Activated CD8-positive, alpha-beta T cell treated with anti-CD3 and anti-CD28 coated beads for 36 hours (primary cell): ENCODE data around the gene PIK3CB. TPM values are rescaled to one million over a fixed set of nuclear protein-coding genes. Genes with fewer than 3 reads are reported as not detected.

Source experiments
- ATAC-seq: fragments of 200-7000 bp; cut with Tn5 transposase; one replicate; pipeline ENCODE4 v1.10.0; 2021; ENCODE audit warnings: mild to moderate bottlenecking, moderate library complexity
- CTCF ChIA-PET: fragments of 350-600 bp; sonication (Branson Sonifier 250); formaldehyde crosslinking; loops from one replicate; lab custom pipeline; 2021; ENCODE audit warnings: antibody characterized with exemption; lab: Charles Lee
- POLR2A ChIA-PET: fragments of 350-600 bp; sonication (Branson Sonifier 250); formaldehyde crosslinking; loops from one replicate; lab custom pipeline; 2021; ENCODE audit warnings: antibody characterized with exemption; lab: Charles Lee
- DNase-seq: peaks from one replicate; pipeline ENCODE4 v3.0.0-alpha.2; 2020
- H3K27ac Mint-ChIP-seq: one replicate; pipeline ENCODE4 v1.8.0; 2021; ENCODE audit warnings: mild to moderate bottlenecking, mixed read lengths
- H3K27me3 Mint-ChIP-seq: one replicate; pipeline ENCODE4 v1.8.0; 2021; ENCODE audit warnings: mixed read lengths
- H3K36me3 Mint-ChIP-seq: one replicate; pipeline ENCODE4 v1.8.0; 2021; ENCODE audit warnings: low read depth, mixed read lengths
- H3K4me1 Mint-ChIP-seq: one replicate; pipeline ENCODE4 v1.8.0; 2021; ENCODE audit warnings: low read depth, mixed read lengths
- H3K4me3 Mint-ChIP-seq: one replicate; pipeline ENCODE4 v1.8.0; 2021; ENCODE audit warnings: mild to moderate bottlenecking, moderate library complexity, mixed read lengths
- H3K9me3 Mint-ChIP-seq: one replicate; pipeline ENCODE4 v1.8.0; 2021; ENCODE audit warnings: mixed read lengths
- CTCF ChIP-seq: fragments of 200-600 bp; IDR thresholded peaks from one replicate; pipeline ENCODE4 v1.8.0; 2022; ENCODE audit warnings: antibody characterized with exemption, mild to moderate bottlenecking
- intact Hi-C: fragments of 100-400 bp; cut with micrococcal nuclease; formaldehyde crosslinking; loops from one replicate; pipeline ENCODE4 v1.10.0; 2022
- total RNA-seq, 2 experiments: library from RNA; stranded (reverse); gene quantifications; one replicate each; pipeline ENCODE4 v1.2.3, GENCODE V29; 2021

Gene PIK3CB
- total RNA-seq, 2 experiments from 2014 or later: 12.4 to 13.4 TPM

GRCh38 chr3:138718849-138719248, 115.9 kb downstream of the PIK3CB start:
- H3K9me3 Mint-ChIP-seq: peaks cover 1% of the 10 kb centered on the region
- ATAC-seq: no peak
- peaks cover 7% of the 10 kb centered on the region for H3K36me3 Mint-ChIP-seq
- intact Hi-C loops: no loop called here
- TF ChIP-seq CTCF: no peak
- H3K27me3 Mint-ChIP-seq: no peaks in the 10 kb centered on the region
- peaks cover 14% of the 10 kb centered on the region for H3K4me1 Mint-ChIP-seq
- H3K4me3 Mint-ChIP-seq: no peak overlapping the region
- H3K27ac Mint-ChIP-seq: no peak overlapping the region
- no peak for DNase-seq
- POLR2A ChIA-PET: no interaction called here
- CTCF ChIA-PET: interaction anchor here (0.9 to 1.8 kb wide), 3 partner anchors 197 to 217 kb away, joined by 4 to 7 read pairs (median 6); no protein-coding TSS in a partner anchor

GRCh38 chr3:138717348-138717747, 117.4 kb downstream of the PIK3CB start:
- Mint-ChIP-seq H3K36me3 (peaks cover 10% of the 10 kb centered on the region), H3K4me3 (no peak overlapping the region), H3K27ac (no peak overlapping the region), H3K27me3 (no peaks in the 10 kb centered on the region), H3K9me3 (peaks cover 1% of the 10 kb centered on the region), H3K4me1 (peaks cover 10% of the 10 kb centered on the region)
- DNase-seq: no peak
- ATAC-seq: no peak
- intact Hi-C loops: no loop called here
- ChIA-PET CTCF (interaction anchor here (1.0 kb wide), 1 partner anchor 17 kb away, joined by 3 read pairs; no protein-coding TSS in a partner anchor), POLR2A (interaction anchor here (0.7 kb wide), 1 partner anchor 521 kb away, joined by 3 read pairs; no protein-coding TSS in a partner anchor)
- no peak for TF ChIP-seq CTCF

- CTCF ChIA-PET: no interaction called here
Observed at GRCh38 chr3:138712086-138712485, 122.6 kb downstream of the PIK3CB start.

DNA sequence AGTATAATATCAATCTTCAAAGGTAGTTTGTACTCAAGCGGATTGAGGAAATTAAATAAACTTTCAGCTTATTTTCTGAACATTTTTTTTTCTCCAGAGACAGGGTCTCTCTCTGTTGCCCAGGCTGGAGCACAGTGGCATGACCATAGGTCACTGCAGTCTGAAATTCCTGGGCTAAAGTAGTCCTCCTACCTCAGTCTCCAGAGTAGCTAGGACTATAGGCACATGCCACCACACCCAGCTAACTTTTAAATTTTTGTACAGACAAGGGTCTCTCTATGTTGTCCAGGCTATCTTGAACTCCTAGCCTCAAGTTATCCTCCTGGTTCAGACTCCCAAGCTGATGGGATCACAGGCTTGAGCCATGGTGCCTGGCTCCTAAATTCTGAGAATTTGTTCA, 129.1 kb downstream of the PIK3CB start:
- Mint-ChIP-seq H3K36me3 (no peaks in the 10 kb centered on the region), H3K9me3 (no peaks in the 10 kb centered on the region), H3K4me3 (no peak overlapping the region), H3K4me1 (no peaks in the 10 kb centered on the region), H3K27ac (no peak overlapping the region), H3K27me3 (no peaks in the 10 kb centered on the region)
- ChIA-PET POLR2A (no interaction called here), CTCF (interaction anchor here (1.0 to 23.4 kb wide), 6 partner anchors 10 to 226 kb away, joined by 3 to 347 read pairs (median 4); no protein-coding TSS in a partner anchor)
- intact Hi-C loops: no loop called here
- no peak for ATAC-seq
- no peak for DNase-seq
- TF ChIP-seq CTCF: no peak

More at GRCh38 chr3:138712086-138712485, 122.6 kb downstream of the PIK3CB start:
- no peak for ATAC-seq
- Mint-ChIP-seq H3K27ac (no peak overlapping the region), H3K36me3 (peaks cover 3% of the 10 kb centered on the region), H3K27me3 (no peaks in the 10 kb centered on the region), H3K4me3 (no peak overlapping the region), H3K9me3 (no peaks in the 10 kb centered on the region), H3K4me1 (no peaks in the 10 kb centered on the region)
- POLR2A ChIA-PET: no interaction called here
- DNase-seq: no peak
- intact Hi-C loops: no loop called here
- TF ChIP-seq CTCF: no peak

DNA sequence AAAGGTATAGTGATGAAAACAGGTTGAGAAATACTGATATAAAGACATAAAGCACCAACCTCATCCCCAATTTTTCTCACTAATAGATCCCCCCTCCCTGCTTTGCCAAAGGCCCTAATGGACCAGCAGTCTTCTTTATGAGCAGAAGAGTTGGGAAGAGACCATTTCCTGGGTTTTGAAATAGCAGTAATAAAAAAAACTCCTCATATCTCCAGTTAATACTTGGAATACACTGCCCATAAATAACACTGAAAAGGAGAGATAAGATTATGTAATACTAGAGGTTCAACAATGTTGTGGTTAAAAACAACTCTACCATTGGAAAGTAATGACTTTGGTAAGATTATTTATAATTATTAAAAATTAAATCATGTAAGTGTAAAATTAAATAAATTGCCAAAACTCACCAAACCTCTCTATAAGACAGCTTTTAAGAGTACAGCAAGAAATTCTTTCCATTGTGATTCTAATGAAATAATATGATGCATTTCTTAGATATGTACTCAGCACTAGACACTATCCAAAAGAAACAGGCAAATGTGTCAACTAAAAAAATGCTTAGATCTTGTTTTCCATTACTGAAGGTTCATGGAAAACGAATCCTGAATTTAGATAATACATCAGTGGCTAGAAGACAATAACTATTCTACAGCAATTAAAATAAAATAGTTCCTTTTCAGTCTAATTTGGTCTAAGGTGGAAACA, 137.9 kb downstream of the PIK3CB start:
- H3K4me3 Mint-ChIP-seq: no peak overlapping the region
- TF ChIP-seq CTCF: no peak

More for the DNA sequence above, 137.9 kb downstream of the PIK3CB start:
- Mint-ChIP-seq H3K36me3 (peaks cover 7% of the 10 kb centered on the region), H3K4me1 (no peaks in the 10 kb centered on the region), H3K27me3 (no peaks in the 10 kb centered on the region), H3K27ac (no peak overlapping the region), H3K9me3 (no peaks in the 10 kb centered on the region)
- CTCF ChIA-PET: interaction anchor here (1.2 to 23.4 kb wide), 3 partner anchors 19 to 225 kb away, joined by 3 to 347 read pairs (median 58); no protein-coding TSS in a partner anchor
- intact Hi-C loops: loop anchor here (10.0 kb wide), 2 partner anchors 102 to 138 kb away; partner anchors contain the start of genes CEP70 and PIK3CB
- ATAC-seq: no peak
- DNase-seq: no peak
- POLR2A ChIA-PET: no interaction called here
